B cell (primary cell): ENCODE results near the gene ROR2. TPM values are rescaled to one million over a fixed set of nuclear protein-coding genes. Genes with fewer than 3 reads are reported as not detected.

ENCODE experiments used
- ATAC-seq: fragments of 200-7000 bp; cut with Tn5 transposase; one replicate; pipeline ENCODE4 v1.10.0; 2021; ENCODE audit warnings: low read depth, mild to moderate bottlenecking, moderate number of reproducible peaks, moderate library complexity
- CTCF ChIA-PET: fragments of 350-600 bp; sonication (Branson Sonifier 250); formaldehyde crosslinking; loops from one replicate; lab custom pipeline; 2021; ENCODE audit warnings: antibody characterized with exemption, inconsistent platforms; lab: Charles Lee
- POLR2A ChIA-PET: fragments of 350-600 bp; sonication (Branson Sonifier 250); formaldehyde crosslinking; loops from one replicate; lab custom pipeline; 2021; ENCODE audit warnings: antibody characterized with exemption; lab: Charles Lee
- DNase-seq: peaks from one replicate; pipeline ENCODE4 v3.0.0; 2013
- H2AFZ ChIP-seq: 2 replicates; pipeline ENCODE4 v1.6.1; 2012; ENCODE audit warnings: mild to moderate bottlenecking, low read depth, low read length; ENCODE audit not compliant: insufficient read depth, poor library complexity, severe bottlenecking
- H3K27ac ChIP-seq, 2 donors: 1 replicate in 1 of 2; 2 replicates in 1 of 2; pipeline ENCODE4 v1.5.1; 2012 to 2013; ENCODE audit warnings: low read length in 2 of 2, mild to moderate bottlenecking in 2 of 2, moderate library complexity in 1 of 2
- H3K27me3 ChIP-seq, 4 experiments: fragments of 200-600 bp in 1 of 4; sonication (generic) in 1 of 4; replicated peaks in 1 of 4; 1 replicate in 2 of 4; 2 replicates in 2 of 4; pipeline versions ENCODE4 v1.6.1 to v1.7.0; 2013 to 2016; ENCODE audit warnings: low read length in 3 of 4, mild to moderate bottlenecking in 2 of 4, mixed read lengths in 1 of 4, moderate library complexity in 1 of 4; ENCODE audit not compliant: insufficient read depth in 4 of 4, control insufficient read depth in 3 of 4; ENCODE audit errors: control extremely low read depth in 1 of 4
- H3K36me3 ChIP-seq, 2 experiments: replicated peaks in 1 of 2; 1 replicate in 1 of 2; 2 replicates in 1 of 2; pipeline versions ENCODE4 v1.6.1 to v1.7.1; 2013; ENCODE audit warnings: low read length in 1 of 2; ENCODE audit not compliant: insufficient read depth in 2 of 2, control insufficient read depth in 1 of 2; ENCODE audit errors: control extremely low read depth in 1 of 2, extremely low read depth in 1 of 2
- H3K4me1 ChIP-seq, 2 donors: fragments of 200-600 bp in 1 of 2; sonication (generic) in 1 of 2; 1 replicate in 1 of 2; 2 replicates in 1 of 2; pipeline versions ENCODE4 v1.5.1 to v1.6.1; 2013 to 2017; ENCODE audit warnings: low read length in 2 of 2; ENCODE audit not compliant: control insufficient read depth in 2 of 2, insufficient read depth in 2 of 2
- H3K4me2 ChIP-seq: replicated peaks from 2 replicates; pipeline ENCODE3; 2012; ENCODE audit warnings: mild to moderate bottlenecking, low read depth, low read length; ENCODE audit not compliant: poor library complexity, severe bottlenecking
- H3K4me3 ChIP-seq, 5 experiments: fragments of 200-600 bp in 1 of 5; sonication (generic) in 1 of 5; 1 replicate in 3 of 5; 2 replicates in 2 of 5; pipeline versions ENCODE4 v1.5.1 to v1.7.0; 2011 to 2016; ENCODE audit warnings: low read length in 4 of 5, mild to moderate bottlenecking in 4 of 5, low read depth in 2 of 5, control low read depth in 1 of 5, moderate library complexity in 1 of 5; ENCODE audit not compliant: insufficient read depth in 1 of 5; ENCODE audit errors: control extremely low read depth in 1 of 5, extremely low read depth in 1 of 5
- H3K79me2 ChIP-seq: fragments of 200-600 bp; sonication (generic); one replicate; pipeline ENCODE4 v1.6.0; 2016; ENCODE audit warnings: low read length; ENCODE audit not compliant: control insufficient read depth, insufficient read depth
- H3K9ac ChIP-seq: fragments of 200-600 bp; sonication (generic); 2 replicates; pipeline ENCODE4 v1.6.1; 2017; ENCODE audit warnings: mild to moderate bottlenecking, low read length, moderate library complexity
- H3K9me3 ChIP-seq, 3 donors: one replicate each; pipeline versions ENCODE4 v1.6.1 to v1.7.1; 2013; ENCODE audit warnings: low read length in 2 of 3; ENCODE audit not compliant: control insufficient read depth in 2 of 3, insufficient read depth in 1 of 3; ENCODE audit errors: control extremely low read depth in 1 of 3
- H4K20me1 ChIP-seq: 2 replicates; pipeline ENCODE4 v1.6.0; 2012; ENCODE audit warnings: mild to moderate bottlenecking, low read length; ENCODE audit not compliant: insufficient read depth, control insufficient read depth, poor library complexity, severe bottlenecking
- H3K27ac Mint-ChIP-seq: one replicate; pipeline ENCODE4 v1.8.0; 2021; ENCODE audit warnings: mixed read lengths
- H3K27me3 Mint-ChIP-seq: one replicate; pipeline ENCODE4 v1.8.0; 2021; ENCODE audit warnings: mixed read lengths
- H3K4me1 Mint-ChIP-seq: one replicate; pipeline ENCODE4 v1.8.0; 2021; ENCODE audit warnings: mixed read lengths
- H3K4me3 Mint-ChIP-seq: one replicate; pipeline ENCODE4 v1.8.0; 2021; ENCODE audit warnings: mixed read lengths
- H3K9me3 Mint-ChIP-seq: one replicate; pipeline ENCODE4 v1.8.0; 2022; ENCODE audit warnings: mixed read lengths; ENCODE audit not compliant: insufficient read depth
- CTCF ChIP-seq: fragments of 200-600 bp; IDR thresholded peaks from one replicate; pipeline ENCODE4 v1.8.0; 2022; ENCODE audit warnings: antibody characterized with exemption, mild to moderate bottlenecking
- EZH2 ChIP-seq: IDR thresholded peaks from 2 replicates; pipeline ENCODE4 v1.6.1; 2012; ENCODE audit warnings: borderline replicate concordance, low read depth, mild to moderate bottlenecking, moderate library complexity, low read length; ENCODE audit not compliant: insufficient read depth, poor library complexity, severe bottlenecking
- whole genome bisulfite sequencing: methylation state at CpG from one replicate; pipeline ENCODE4 v1.1.5; 2013; ENCODE audit warnings: missing lambda C conversion rate; ENCODE audit not compliant: insufficient coverage; 5-methylcytosine and 5-hydroxymethylcytosine counted together
- intact Hi-C: fragments of 100-400 bp; cut with micrococcal nuclease; formaldehyde crosslinking; loops from one replicate; pipeline ENCODE4 v1.10.0; 2022
- polyA plus RNA-seq: library from polyadenylated mRNA; depleted of rRNA; stranded (reverse); fragments of >200 nt; gene quantifications from 2 replicates; pipeline ENCODE4 v1.2.3, GENCODE V29; 2012
- total RNA-seq, 2 donors: library from RNA; stranded (reverse); fragments of 120-200 nt in 1 of 2; gene quantifications; 1 replicate in 1 of 2; 2 replicates in 1 of 2; pipeline versions ENCODE4 v1.2.3 to v1.2.4, GENCODE V29; 2013 to 2022

ROR2 gene
- total and polyA plus RNA-seq, 2 donors (not counting 1 experiment from before 2014, with no cell fraction given), result 0.21 to 0.49 TPM

GRCh38 chr9:91733006-91733624 lies 216.9 kb downstream of the ROR2 start:
- ChIA-PET POLR2A (no interaction called here), CTCF (interaction anchor here (1.3 to 2.9 kb wide), 4 partner anchors 9 to 818 kb away, joined by 3 to 9 read pairs (median 4); no protein-coding TSS in a partner anchor)
- no peaks in the 10 kb centered on the region for H3K4me1 ChIP-seq
- Mint-ChIP-seq H3K4me1 (no peaks in the 10 kb centered on the region), H3K9me3 (no peaks in the 10 kb centered on the region), H3K27me3 (peaks cover 22% of the 10 kb centered on the region), H3K27ac (no peak overlapping the region), H3K4me3 (no peak overlapping the region)
- no peak for TF ChIP-seq CTCF
- no peak for TF ChIP-seq EZH2
- no peak overlapping the region for H3K4me3 ChIP-seq
- 98% methylated on average over 33 of the region's 46 CpGs for WGBS
- no peaks in the 10 kb centered on the region for H3K9me3 ChIP-seq
- DNase-seq (no peak), ATAC-seq (no peak)
- no peak overlapping the region for H3K4me2 ChIP-seq
- no peak overlapping the region for H3K27ac ChIP-seq
- no peaks in the 10 kb centered on the region for H3K79me2 ChIP-seq
- H3K27me3 ChIP-seq, result peaks cover 0 to 10% (median 0%) of the 10 kb centered on the region in 4 experiments
- no peak overlapping the region for H2AFZ ChIP-seq
- H3K36me3 ChIP-seq, result no peaks in the 10 kb centered on the region
- intact Hi-C loops, result no loop called here
- H3K9ac ChIP-seq, result no peak overlapping the region
- H4K20me1 ChIP-seq, result no peaks in the 10 kb centered on the region

- ChIA-PET POLR2A (no interaction called here), CTCF (interaction anchor here (1.7 to 2.9 kb wide), 3 partner anchors 9 to 817 kb away, joined by 3 to 9 read pairs (median 4); no protein-coding TSS in a partner anchor)
- Mint-ChIP-seq H3K4me1 (no peaks in the 10 kb centered on the region), H3K9me3 (no peaks in the 10 kb centered on the region), H3K27ac (no peak overlapping the region), H3K27me3 (peaks cover 20% of the 10 kb centered on the region), H3K4me3 (no peak overlapping the region)
- ATAC-seq (no peak), DNase-seq (no peak)
- H3K27me3 ChIP-seq, result peaks cover 0 to 10% (median 0%) of the 10 kb centered on the region in 4 experiments
- H3K79me2 ChIP-seq, result no peaks in the 10 kb centered on the region
- H3K27ac ChIP-seq, result no peak overlapping the region
- intact Hi-C loops, result no loop called here
- no peak overlapping the region for H3K4me2 ChIP-seq
- whole genome bisulfite sequencing, result 87% methylated on average over 19 of the region's 21 CpGs
- no peaks in the 10 kb centered on the region for H3K36me3 ChIP-seq
- H3K4me1 ChIP-seq, result no peaks in the 10 kb centered on the region
- no peak overlapping the region for H3K9ac ChIP-seq
- TF ChIP-seq EZH2 (no peak), CTCF (no peak)
- H3K4me3 ChIP-seq, result no peak overlapping the region
- H2AFZ ChIP-seq, result no peak overlapping the region
- no peaks in the 10 kb centered on the region for H3K9me3 ChIP-seq
- no peaks in the 10 kb centered on the region for H4K20me1 ChIP-seq
Observed at GRCh38 chr9:91732187-91733005, 217.6 kb downstream of the ROR2 start.
